HG03571 (cell line): Measurements from ENCODE around the gene PCBP4.
"Not testable (repeated sequence)": the region's sequence is repeated elsewhere in the genome, so short reads cannot be mapped to it uniquely, and the experiment has no call there.

Source experiments
- ATAC-seq: cut with Tn5 transposase; IDR thresholded peaks from one replicate; pipeline ENCODE4 v1.9.1; 2021; ENCODE audit not compliant: unreplicated experiment

The PCBP4 gene

DNA sequence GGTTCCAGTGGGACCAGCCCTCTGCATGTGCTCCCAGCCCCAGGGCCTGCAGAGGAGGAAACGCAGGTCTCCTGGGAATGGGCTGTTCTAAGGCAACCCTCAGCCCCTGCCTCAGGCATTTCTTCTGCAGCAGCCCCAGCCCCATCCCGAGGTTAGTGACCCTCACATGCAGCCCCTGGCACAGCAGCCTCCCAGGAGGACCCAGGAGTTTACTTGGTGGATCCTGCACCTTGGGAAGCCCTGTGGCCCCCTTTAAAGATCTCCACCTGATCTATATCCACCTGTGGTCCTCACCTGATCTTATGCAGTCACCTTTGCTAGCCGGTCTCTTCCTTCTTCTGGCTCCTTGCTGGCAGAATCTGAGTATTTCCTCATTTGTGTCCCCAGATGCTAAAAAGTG, 38.3 kb downstream of the PCBP4 start:
- not testable (repeated sequence) for ATAC-seq

DNA sequence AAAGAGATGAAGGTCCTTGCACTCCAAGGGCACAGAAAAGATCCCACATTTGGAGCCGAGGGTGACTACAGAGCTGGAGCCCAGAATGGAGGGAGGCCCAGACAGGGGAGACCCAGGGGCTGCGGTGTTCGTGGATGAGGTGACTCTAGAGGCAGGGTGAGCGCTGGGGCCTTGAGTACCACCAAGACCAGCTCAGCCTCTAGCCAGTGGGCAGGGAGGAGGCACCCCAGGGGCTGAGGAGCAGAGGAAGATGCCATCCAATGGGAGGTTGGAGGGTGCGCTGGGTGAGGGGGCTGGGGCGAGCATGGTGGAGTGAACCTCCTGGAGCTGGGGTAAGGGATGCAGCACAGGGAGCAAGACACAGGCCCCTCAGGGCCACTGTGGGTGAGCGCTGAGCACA, 38.8 kb downstream of the PCBP4 start:
- ATAC-seq, result no peak

DNA sequence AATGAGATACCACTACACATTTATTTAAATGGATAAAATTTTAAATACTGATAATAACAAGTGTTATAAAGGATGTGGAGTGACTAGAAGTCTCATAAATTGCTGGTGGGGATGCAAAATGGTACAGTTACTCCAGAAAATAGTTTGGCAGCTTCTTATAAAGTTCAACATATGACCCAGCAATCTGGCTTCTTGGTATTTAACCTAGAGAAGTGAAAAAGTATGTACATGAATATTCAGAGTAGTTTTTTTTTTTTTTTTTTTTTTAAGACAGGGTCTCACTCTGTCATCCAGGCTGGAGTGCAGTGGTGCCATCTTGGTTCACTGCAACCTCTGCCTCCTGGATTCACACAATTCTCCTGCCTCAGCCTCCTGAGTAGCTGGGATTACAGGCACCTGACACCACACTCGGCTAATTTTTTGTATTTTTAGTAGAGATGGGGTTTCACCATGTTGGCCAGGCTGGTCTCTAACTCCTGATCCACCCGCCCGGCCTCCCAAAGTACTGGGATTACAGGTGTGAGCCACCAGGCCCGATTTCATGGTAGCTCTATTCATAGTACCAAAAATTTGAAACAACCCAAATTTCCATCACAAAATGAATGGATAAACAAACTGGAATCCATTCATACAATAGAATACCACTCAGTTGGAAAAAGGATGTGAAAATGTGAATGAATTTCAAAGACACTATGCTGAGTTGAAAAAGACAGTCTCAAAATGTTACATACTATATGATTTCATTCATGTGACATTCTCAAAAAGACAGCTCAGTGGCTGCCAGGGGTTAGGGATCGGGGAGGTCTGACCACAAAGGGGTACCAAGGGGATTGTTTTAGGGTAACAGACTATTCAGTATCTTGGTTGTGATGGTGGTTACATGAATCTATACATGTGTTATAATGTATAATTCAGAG, 39.9 kb downstream of the PCBP4 start:
- no peak for ATAC-seq

DNA sequence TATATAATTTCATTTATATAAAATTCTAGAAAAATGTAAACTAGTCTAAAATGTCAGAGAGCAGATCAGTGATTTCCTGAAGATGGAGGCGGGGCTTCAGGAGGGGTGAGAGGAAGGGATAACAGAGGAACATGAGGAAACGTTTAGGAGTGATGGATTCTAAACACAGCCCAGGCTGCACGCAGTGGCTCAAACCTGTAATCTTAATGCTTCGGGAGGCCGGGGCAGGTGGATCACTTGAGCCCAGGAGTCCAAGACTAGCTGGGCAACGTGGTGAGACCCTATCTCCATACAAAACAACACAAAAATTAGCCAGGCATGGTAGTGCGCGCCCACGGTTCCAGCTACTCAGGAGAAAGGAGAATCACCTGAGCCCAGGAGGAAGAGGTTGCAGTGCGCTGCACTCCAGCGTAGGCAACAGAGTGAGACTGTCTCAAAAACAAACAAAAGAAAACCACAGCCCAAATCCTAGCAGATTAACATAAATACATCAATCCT, 46.1 kb downstream of the PCBP4 start:
- ATAC-seq, result no peak

DNA sequence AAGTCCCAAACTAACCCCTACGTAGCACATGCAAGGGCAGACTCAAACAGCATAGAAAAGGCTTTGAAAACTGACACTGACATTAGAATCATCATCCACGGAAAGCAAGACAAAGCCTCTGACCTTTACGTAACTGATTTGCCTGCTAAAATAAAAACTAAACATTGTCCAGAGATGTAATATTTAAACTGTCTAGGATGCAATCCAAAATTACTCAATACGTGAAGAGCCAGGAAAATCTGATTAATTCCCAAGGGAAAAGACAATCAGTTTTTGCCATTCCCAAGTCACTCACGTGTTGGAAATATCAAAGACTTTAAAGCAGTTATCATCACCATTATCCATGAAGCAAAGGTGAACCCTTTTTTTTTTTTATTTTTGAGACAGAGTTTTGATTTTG, 50.8 kb downstream of the PCBP4 start:
- ATAC-seq, result no peak

DNA sequence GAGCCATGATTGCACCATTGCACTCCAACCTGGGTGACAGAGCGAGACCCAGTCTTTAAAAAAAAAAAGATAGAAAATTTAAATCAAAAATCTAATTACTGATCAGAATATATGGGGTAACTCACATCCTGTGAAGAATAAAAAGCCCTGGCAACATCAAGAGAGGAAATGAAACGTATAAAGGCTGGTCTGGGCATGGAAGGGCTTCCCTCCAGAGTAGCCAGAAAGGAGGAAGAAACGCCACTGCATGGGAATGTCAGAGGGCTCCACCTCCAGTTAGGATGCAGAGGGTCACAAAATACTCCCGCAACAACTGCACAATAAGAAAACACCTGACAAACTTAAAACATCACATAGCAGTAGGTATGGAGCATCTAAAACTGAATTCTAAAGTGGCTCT, 59.2 kb downstream of the PCBP4 start:
- no peak for ATAC-seq
